DMS53 (cell line): ENCODE measurements around the gene CASTOR1.
A peak's percentile ranks its signal among the peaks of the same experiment; 100 is the strongest.
"Not testable (repeated sequence)": the region's sequence is repeated elsewhere in the genome, so short reads cannot be mapped to it uniquely, and the experiment has no call there.

ENCODE experiments used
- DNase-seq: peaks from one replicate; lab custom pipeline; 2025; lab: John Stamatoyannopoulos, UW

Gene CASTOR1

GRCh38 chr22:30289141-30289979 is at the start of gene CASTOR1:
Gene CASTOR1 (minus strand): TSS chr22:30289505. CDS start chr22:30289497, 8 bp downstream.
- peak; percentile 91 for DNase-seq

GRCh38 chr22:30338802-30339201 is 49.5 kb upstream of the CASTOR1 start:
- DNase-seq: no peak

- DNase-seq: not testable (repeated sequence)
Measured at GRCh38 chr22:30338341-30338740, 49.0 kb upstream of the CASTOR1 start.

- DNase-seq: no peak
Measured at GRCh38 chr22:30337461-30337778, 48.1 kb upstream of the CASTOR1 start.

GRCh38 chr22:30336752-30337460 is 47.6 kb upstream of the CASTOR1 start:
- DNase-seq: no peak

- DNase-seq: no peak
Measured at GRCh38 chr22:30335236-30335635, 45.9 kb upstream of the CASTOR1 start.

GRCh38 chr22:30334646-30335045 is 45.3 kb upstream of the CASTOR1 start:
- no peak for DNase-seq

- DNase-seq: no peak
Measured at GRCh38 chr22:30333707-30334087, 44.4 kb upstream of the CASTOR1 start.

- DNase-seq: no peak
Measured at GRCh38 chr22:30332994-30333706, 43.8 kb upstream of the CASTOR1 start.

- no peak for DNase-seq
Measured at GRCh38 chr22:30332551-30332950, 43.2 kb upstream of the CASTOR1 start.

- DNase-seq: no peak
Measured at GRCh38 chr22:30328466-30329049, 39.3 kb upstream of the CASTOR1 start.

GRCh38 chr22:30327864-30328345 is 38.6 kb upstream of the CASTOR1 start:
- DNase-seq: peak; percentile 41

- DNase-seq: peak; percentile 92
Measured at GRCh38 chr22:30326706-30327362, 37.5 kb upstream of the CASTOR1 start, which contains the start of gene TBC1D10A. Gene TBC1D10A (minus strand): TSS chr22:30326941. CDS start chr22:30326881, 60 bp downstream.

- peak; percentile 30 for DNase-seq
Measured at GRCh38 chr22:30326255-30326705, 37.0 kb upstream of the CASTOR1 start.

- DNase-seq: no peak
Measured at GRCh38 chr22:30325724-30326254, 36.5 kb upstream of the CASTOR1 start.

- DNase-seq: no peak
Measured at GRCh38 chr22:30325065-30325720, 35.9 kb upstream of the CASTOR1 start.

GRCh38 chr22:30324014-30324730 is 34.9 kb upstream of the CASTOR1 start:
- DNase-seq: no peak

GRCh38 chr22:30323246-30323645 is 33.9 kb upstream of the CASTOR1 start:
- no peak for DNase-seq

GRCh38 chr22:30321461-30321860 is 32.2 kb upstream of the CASTOR1 start:
- no peak for DNase-seq

- no peak for DNase-seq
Measured at GRCh38 chr22:30320021-30320556, 30.8 kb upstream of the CASTOR1 start.
